NCI-H1930 (cell line): ENCODE measurements around the gene HDDC3.

Source experiments
- DNase-seq, 2 experiments: peaks; one replicate each; lab custom pipeline; 2025; lab: John Stamatoyannopoulos, UW

HDDC3 gene

DNA sequence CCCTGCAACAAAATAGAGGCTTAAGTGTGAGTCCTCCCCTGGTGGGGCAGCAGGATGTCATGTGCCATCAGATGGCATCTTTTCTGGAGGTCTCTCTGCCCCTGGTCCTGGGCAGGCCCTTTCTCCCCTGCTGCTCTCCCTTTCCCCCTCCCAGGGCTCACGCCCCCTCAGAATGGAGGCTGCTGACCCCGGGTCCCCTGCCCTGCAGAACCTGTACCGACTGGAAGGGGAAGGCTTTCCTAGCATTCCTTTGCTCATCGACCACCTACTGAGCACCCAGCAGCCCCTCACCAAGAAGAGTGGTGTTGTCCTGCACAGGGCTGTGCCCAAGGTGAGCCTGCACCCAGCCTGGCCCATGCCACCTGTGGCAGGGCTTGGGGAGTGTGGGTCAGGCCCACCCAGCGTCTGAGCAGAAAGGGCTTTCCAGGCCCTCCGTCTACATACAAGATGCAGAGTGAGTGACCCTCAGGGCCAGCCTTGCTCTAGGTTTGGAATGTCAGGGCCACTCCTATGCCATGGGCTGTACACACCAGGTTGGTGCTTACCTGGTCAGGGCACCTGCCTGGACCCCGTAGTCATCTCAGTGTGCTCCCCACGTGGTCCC is 40.9 kb downstream of the HDDC3 start:
- DNase-seq: no peak

DNA sequence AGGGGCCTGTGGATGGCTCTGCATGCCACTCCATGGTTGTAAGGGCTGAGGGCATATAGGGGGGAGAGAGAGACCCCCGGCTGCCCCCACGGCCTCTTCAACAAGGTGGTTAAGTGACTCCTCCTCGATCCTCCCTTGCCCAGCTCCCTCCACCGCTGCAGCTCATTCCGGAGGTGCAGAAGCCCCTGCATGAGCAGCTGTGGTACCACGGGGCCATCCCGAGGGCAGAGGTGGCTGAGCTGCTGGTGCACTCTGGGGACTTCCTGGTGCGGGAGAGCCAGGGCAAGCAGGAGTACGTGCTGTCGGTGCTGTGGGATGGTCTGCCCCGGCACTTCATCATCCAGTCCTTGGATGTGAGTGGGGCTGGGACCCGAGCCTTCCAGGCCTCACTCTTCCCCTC is 41.5 kb downstream of the HDDC3 start:
- no peak for DNase-seq

DNA sequence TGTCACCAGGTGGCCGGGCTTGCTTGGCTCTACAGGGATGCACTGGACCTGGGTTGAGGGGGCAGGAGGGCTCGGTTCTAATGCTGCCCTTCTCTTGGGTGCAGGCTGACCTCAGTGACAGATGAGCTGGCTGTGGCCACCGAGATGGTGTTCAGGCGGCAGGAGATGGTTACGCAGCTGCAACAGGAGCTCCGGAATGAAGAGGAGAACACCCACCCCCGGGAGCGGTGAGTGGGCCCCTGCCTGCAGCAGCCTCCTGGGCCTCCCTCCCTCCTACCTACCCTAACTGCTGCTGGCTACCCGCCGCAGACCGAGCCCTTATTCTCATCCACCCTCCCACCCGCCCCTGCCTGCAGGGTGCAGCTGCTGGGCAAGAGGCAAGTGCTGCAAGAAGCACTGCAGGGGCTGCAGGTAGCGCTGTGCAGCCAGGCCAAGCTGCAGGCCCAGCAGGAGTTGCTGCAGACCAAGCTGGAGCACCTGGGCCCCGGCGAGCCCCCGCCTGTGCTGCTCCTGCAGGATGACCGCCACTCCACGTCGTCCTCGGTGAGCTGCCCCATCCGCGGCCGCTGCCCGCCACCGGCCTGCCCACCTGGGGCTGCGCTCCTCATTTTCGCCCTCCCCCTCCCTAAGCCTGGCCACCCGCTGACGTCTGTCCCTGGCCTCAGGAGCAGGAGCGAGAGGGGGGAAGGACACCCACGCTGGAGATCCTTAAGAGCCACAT is 42.5 kb downstream of the HDDC3 start:
- no peak for DNase-seq

DNA sequence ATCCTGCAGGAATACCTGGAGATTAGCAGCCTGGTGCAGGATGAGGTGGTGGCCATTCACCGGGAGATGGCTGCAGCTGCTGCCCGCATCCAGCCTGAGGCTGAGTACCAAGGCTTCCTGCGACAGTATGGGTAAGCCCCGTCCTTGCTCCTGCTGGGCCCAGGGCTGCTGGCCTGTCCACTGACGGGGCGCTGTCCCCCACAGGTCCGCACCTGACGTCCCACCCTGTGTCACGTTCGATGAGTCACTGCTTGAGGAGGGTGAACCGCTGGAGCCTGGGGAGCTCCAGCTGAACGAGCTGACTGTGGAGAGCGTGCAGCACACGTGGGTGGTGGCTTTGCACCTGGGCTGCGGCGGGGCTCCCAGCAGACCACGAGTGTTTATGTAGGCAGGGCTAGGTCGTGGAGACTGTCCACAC is 43.0 kb downstream of the HDDC3 start:
- DNase-seq: no peak

DNA sequence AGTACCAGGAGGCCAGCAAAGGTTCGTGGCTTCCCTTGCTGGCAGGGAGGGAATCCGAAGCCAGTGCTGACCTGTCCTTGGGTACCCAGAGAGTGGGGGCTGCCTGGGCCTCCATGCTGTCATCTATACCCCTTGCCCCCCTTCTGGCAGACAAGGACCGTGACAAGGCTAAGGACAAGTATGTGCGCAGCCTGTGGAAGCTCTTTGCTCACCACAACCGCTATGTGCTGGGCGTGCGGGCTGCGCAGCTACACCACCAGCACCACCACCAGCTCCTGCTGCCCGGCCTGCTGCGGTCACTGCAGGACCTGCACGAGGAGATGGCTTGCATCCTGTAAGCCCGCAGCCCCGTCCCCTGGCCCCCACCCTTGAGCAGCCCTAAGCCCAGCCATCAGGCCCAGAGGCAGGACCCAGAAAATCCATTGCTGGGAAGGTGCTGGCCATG is 45.3 kb downstream of the HDDC3 start:
- no peak for DNase-seq

DNA sequence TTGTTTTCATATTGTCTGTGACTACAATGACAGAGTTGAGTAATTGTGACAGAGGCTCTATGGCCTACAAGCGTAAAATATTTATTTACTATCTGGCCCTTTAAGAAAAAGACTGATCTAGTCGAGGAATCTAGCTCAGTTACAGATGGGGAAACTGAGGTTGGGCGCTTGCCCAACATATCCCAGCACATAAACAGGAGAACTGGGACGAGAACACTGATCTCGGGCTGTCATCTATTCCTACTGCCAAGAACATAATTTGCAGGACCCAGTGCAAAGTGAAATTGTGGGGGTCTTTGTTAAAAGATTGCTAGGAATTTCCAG is 46.1 kb downstream of the HDDC3 start:
- DNase-seq: no peak

DNA sequence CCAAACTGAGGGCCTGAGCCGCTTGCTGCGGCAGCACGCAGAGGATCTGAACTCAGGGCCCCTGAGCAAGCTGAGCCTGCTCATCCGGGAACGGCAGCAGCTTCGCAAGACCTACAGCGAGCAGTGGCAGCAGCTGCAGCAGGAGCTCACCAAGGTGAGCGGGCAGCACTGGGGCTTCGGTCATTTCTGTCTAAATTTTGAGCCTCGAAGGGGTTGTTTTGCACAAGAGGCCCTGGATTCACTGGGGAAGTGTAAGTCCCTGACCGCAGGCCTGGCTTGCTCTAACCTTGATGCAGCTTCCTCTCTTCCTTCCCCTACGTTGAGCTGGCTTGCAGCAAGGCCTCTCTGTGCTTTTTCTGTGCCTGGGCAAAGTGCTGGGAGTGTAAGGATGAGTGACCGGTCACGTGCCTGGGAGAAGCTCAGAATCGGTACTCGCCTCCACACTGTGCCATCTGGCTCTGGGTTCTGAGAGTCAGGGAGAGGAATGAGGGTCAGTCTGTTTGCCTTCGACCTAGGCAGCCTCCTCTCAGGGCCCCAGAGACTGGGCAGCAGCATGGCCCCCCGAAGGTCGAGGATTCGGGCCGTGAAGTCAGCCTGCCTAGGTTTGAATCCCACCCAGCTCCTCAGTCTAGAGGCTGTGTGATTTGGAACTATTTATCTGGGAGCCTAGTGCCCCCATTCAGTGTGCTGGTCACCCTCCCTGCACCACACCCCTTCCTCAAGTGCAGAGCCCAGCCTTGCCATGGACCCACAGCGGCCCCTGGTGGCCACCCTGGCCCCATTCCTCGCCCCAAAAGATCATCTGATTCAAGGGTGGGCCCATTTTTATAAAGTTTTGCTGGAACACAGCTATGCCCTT is 46.7 kb downstream of the HDDC3 start:
- DNase-seq: peak in 1 of 2 experiments; percentile 8

DNA sequence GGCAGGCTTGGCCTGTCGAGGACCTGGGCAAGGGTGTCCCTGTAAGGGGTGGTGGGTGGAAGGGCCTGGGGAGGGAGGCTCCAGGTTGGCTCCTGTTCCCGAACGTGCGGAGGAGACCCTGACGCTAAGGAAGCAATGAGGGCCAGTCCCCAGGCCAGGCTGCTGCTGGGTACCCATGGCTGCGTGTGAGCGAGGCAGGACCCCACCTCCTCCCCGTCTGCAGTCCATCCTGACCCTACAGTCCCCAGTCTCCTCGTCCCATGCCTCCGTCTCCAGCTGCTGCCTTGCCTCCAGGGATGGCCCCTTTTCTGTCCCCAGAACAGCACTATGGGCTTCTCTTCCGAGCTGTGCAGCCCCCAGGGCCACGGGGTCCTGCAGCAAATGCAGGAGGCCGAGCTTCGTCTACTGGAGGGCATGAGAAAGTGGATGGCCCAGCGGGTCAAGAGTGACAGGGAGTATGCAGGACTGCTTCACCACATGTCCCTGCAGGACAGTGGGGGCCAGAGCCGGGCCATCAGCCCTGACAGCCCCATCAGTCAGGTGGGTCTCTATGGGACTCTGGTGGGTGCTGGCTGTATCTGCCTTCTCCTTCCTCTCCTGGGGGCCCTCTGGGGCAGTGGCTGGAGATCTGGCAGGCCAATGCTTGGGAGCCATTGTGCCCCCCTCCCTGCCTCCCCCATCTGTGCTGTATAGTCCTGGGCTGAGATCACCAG is 47.5 kb downstream of the HDDC3 start:
- no peak for DNase-seq

DNA sequence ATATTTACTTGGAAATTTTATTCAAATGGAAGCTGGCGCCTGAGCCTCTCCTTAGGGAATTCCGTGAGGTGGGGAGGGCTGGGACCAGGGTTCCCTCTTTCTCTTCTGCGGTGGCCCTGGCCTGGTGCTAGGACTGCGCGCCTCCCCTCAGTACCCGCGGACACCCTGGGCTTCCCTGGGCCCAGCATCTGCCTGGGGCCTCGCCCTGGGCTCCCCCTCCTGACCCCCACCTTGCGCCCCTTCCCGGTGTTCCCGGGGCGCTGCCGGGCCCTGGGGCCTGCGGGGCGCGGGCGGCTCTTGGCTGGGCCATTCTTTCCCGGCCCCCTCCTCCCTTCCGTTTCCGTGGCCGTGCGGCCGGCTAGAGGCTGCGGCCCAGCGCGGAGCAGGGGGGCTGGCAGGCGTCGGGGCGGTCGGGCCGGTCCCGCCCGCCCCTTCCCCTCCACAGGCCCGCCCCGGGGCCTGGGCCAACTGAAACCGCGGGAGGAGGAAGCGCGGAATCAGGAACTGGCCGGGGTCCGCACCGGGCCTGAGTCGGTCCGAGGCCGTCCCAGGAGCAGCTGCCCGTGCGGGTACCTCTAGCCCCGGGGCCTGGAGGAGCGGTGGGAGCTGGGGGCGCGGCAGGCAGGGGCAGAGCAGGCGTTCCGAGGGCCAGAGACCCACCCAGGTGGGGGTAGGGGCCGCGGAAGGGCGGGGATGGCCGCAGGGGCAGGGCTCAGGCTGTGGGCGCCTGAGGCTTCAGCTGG is 48.2 kb downstream of the HDDC3 start, which contains the start of gene FES:
Gene FES (plus strand): TSS at position 529 of the 743 bp plus-strand sequence. CDS start 542 bp downstream, outside the sequence.
- no peak for DNase-seq

DNA sequence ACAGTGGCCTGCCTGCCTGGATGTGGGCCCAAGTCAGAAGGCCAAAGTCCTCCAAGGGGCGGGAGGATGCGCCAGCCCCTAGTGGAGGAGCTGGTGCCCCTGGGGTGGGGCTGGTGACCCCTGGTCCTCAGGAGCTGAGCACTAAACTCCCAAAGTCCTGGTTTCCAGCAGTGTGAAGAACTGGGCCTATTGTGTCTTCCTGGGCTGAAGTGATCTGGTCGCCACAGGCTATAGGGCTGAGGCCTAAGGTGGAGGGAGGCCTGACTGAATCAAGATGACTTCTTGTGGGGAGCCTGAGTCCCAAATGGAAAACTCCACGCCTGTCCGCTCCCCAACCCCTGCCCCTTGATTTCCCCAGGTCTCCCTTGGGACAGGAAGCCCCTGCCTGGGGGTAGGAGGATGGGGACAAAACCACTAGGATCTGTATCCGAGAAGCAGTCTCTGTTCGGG is 48.8 kb downstream of the HDDC3 start:
- no peak for DNase-seq

DNA sequence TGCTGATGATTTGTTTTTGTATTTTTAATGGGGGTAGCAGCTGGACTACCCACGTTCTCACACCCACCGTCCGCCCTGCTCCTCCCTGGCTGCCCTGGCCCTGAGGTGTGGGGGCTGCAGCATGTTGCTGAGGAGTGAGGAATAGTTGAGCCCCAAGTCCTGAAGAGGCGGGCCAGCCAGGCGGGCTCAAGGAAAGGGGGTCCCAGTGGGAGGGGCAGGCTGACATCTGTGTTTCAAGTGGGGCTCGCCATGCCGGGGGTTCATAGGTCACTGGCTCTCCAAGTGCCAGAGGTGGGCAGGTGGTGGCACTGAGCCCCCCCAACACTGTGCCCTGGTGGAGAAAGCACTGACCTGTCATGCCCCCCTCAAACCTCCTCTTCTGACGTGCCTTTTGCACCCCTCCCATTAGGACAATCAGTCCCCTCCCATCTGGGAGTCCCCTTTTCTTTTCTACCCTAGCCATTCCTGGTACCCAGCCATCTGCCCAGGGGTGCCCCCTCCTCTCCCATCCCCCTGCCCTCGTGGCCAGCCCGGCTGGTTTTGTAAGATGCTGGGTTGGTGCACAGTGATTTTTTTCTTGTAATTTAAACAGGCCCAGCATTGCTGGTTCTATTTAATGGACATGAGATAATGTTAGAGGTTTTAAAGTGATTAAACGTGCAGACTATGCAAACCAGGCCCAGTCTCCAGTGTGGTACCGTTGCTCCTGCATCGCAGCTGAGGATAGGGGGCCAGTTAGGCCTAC is 49.4 kb downstream of the HDDC3 start:
- DNase-seq: no peak

DNA sequence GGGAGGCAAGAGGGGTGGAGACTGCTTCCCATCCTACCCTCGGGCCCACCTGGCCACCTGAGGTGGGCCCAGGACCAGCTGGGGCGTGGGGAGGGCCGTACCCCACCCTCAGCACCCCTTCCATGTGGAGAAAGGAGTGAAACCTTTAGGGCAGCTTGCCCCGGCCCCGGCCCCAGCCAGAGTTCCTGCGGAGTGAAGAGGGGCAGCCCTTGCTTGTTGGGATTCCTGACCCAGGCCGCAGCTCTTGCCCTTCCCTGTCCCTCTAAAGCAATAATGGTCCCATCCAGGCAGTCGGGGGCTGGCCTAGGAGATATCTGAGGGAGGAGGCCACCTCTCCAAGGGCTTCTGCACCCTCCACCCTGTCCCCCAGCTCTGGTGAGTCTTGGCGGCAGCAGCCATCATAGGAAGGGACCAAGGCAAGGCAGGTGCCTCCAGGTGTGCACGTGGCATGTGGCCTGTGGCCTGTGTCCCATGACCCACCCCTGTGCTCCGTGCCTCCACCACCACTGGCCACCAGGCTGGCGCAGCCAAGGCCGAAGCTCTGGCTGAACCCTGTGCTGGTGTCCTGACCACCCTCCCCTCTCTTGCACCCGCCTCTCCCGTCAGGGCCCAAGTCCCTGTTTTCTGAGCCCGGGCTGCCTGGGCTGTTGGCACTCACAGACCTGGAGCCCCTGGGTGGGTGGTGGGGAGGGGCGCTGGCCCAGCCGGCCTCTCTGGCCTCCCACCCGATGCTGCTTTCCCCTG is 50.2 kb downstream of the HDDC3 start:
- DNase-seq: no peak

DNA sequence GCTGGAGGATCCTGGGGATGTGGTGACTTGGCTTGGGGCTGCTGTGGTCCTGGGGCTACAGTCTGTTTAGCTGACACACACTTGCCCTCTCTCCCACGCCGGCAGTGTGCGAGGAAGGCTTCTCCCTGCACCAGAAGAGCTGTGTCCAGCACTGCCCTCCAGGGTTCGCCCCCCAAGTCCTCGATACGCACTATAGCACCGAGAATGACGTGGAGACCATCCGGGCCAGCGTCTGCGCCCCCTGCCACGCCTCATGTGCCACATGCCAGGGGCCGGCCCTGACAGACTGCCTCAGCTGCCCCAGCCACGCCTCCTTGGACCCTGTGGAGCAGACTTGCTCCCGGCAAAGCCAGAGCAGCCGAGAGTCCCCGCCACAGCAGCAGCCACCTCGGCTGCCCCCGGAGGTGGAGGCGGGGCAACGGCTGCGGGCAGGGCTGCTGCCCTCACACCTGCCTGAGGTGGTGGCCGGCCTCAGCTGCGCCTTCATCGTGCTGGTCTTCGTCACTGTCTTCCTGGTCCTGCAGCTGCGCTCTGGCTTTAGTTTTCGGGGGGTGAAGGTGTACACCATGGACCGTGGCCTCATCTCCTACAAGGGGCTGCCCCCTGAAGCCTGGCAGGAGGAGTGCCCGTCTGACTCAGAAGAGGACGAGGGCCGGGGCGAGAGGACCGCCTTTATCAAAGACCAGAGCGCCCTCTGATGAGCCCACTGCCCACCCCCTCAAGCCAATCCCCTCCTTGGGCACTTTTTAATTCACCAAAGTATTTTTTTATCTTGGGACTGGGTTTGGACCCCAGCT is 51.0 kb downstream of the HDDC3 start:
- no peak for DNase-seq

DNA sequence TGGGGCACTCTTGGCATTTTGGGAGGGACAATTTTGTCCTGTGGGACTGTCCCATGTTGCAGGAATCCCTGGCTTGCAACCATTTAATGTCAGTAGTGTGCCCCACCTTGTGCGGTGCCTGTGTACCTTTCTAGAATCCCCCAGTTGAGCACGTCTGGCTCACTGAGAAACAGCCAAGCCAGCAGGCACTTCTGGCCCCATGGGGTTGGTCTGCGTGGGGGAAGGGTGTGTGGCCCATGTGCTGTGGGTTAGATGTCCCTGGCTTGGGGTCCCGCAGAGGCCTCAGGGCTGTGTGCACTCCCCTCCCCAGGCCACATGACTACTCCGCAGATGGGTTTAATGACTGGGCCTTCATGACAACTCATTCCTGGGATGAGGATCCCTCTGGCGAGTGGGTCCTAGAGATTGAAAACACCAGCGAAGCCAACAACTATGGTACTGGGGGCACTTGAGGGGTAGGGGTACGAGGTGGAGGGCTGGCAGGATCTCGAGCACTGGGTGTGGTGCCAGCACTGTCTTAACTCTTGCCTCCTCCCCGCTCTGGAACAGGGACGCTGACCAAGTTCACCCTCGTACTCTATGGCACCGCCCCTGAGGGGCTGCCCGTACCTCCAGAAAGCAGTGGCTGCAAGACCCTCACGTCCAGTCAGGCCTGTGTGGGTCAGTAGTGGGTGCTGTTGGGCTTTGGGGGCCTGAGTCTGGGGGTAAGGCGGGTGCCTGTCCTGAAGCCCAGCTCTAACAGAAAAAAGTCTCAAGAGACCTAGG is 51.8 kb downstream of the HDDC3 start:
- no peak for DNase-seq
